GM12873 (cell line): ENCODE results near the gene ALPK3.
A peak's percentile ranks its signal among the peaks of the same experiment; 100 is the strongest.

Experiments used
- CTCF ChIP-seq: IDR thresholded peaks from 2 replicates; pipeline ENCODE4 v1.5.1; 2012; ENCODE audit warnings: low read depth, mild to moderate bottlenecking, moderate library complexity, low read length, control low read depth; ENCODE audit not compliant: insufficient read depth; ENCODE audit errors: missing control alignments

Gene ALPK3

GRCh38 chr15:84824260-84825007 is 7.3 kb downstream of the ALPK3 start:
- TF ChIP-seq CTCF: no peak

- TF ChIP-seq CTCF: peak; percentile 59
Measured at GRCh38 chr15:84826369-84826823, 9.2 kb downstream of the ALPK3 start.

GRCh38 chr15:84827246-84827645 is 10.1 kb downstream of the ALPK3 start:
- TF ChIP-seq CTCF: no peak

GRCh38 chr15:84828086-84828908 is 11.1 kb downstream of the ALPK3 start:
- no peak for TF ChIP-seq CTCF

- TF ChIP-seq CTCF: no peak
Measured at GRCh38 chr15:84829428-84829827, 12.3 kb downstream of the ALPK3 start.

DNA sequence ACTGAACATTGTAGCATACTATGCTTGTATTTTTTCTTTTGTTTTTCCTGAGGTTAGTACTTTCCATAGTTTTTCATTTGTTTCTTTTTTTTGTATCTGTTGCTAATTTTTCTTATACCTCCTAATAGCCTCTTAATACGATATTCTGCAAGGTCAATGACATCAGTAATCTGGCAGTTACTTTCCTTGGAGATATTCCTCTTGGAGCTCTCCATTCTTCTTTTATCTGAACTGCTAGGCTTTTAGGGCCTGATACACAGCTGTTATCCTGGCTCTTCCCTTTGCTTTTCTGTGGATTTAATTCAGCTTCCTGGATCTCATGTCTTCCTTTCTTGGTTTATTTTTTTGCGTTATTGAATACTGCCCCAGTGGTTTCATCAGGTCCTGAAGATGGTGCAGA is 12.9 kb downstream of the ALPK3 start:
- no peak for TF ChIP-seq CTCF

DNA sequence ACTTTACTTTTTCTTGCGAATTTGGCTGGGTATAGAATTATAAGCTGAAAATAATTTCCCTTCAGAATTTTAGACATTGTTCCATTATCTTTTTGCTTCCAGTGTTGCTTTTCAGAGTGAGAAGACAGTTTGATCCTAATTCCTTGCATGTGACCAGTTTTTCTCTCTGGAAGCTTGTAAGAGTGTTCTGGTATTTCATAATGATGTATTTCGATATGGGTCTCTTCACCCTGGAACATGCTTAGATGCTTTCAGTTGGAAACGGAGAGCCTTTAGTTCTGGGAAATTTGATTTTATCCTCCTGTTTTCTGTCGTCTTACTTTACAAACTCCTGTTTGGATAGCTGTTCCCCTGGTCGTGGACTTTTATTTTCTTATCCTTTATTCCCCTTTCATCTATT is 13.9 kb downstream of the ALPK3 start:
- no peak for TF ChIP-seq CTCF
